Spinal cord (tissue), 10 donors: ENCODE measurements around the gene GART. TPM values are rescaled to one million over a fixed set of nuclear protein-coding genes. Genes with fewer than 3 reads are reported as not detected.

ENCODE experiments used
- DNase-seq, 6 donors: peaks; one replicate each; pipeline versions ENCODE4 v3.0.0 to v3.0.0-alpha.2; 2013 to 2015; ENCODE audit warnings: low spot score in 6 of 6, low read depth in 4 of 6
- H3K27ac ChIP-seq: one replicate; pipeline ENCODE4 v1.5.1; 2013; ENCODE audit warnings: low read depth, low read length, control low read depth
- H3K27me3 ChIP-seq: one replicate; pipeline ENCODE4 v1.6.1; 2013; ENCODE audit warnings: low read length; ENCODE audit not compliant: control insufficient read depth, insufficient read depth
- H3K36me3 ChIP-seq: one replicate; pipeline ENCODE4 v1.6.1; 2013; ENCODE audit warnings: low read length; ENCODE audit not compliant: control insufficient read depth, insufficient read depth
- H3K4me1 ChIP-seq: one replicate; pipeline ENCODE4 v1.6.1; 2013; ENCODE audit warnings: low read length; ENCODE audit not compliant: control insufficient read depth, insufficient read depth
- H3K4me3 ChIP-seq: one replicate; pipeline ENCODE4 v1.5.1; 2013; ENCODE audit warnings: low read depth, low read length, control low read depth
- H3K9me3 ChIP-seq: one replicate; pipeline ENCODE4 v1.6.1; 2013; ENCODE audit warnings: low read length; ENCODE audit not compliant: control insufficient read depth, insufficient read depth
- WGBS: methylation state at CpG from one replicate; pipeline ENCODE4 v1.1.5; 2013; ENCODE audit warnings: missing lambda C conversion rate; ENCODE audit not compliant: insufficient coverage; 5-methylcytosine and 5-hydroxymethylcytosine counted together
- polyA plus RNA-seq, 2 donors: library from polyadenylated mRNA; unstranded; fragments of 120-200 nt; gene quantifications; one replicate each; pipeline ENCODE4 v1.2.1, GENCODE V29; 2013; ENCODE audit not compliant: insufficient read length in 2 of 2
- total RNA-seq, 2 donors: library from RNA; depleted of rRNA in 1 of 2; stranded (reverse); fragments of 120-200 nt in 1 of 2; fragments of >200 nt in 1 of 2; gene quantifications; one replicate each; pipeline versions ENCODE4 v1.2.3 to v1.2.4, GENCODE V29; 2013 to 2014
- donor health status: healthy.

GART gene
- total and polyA plus RNA-seq, 4 donors = 54.3 to 80.7 (median 65.8) TPM

- WGBS = 60% methylated on average over 1 of the region's 3 CpGs
- peaks cover 30% of the 10 kb centered on the region for H3K36me3 ChIP-seq
- H3K9me3 ChIP-seq = no peaks in the 10 kb centered on the region
- H3K27ac ChIP-seq = no peak overlapping the region
- DNase-seq = no peak
- H3K4me1 ChIP-seq = peaks cover 5% of the 10 kb centered on the region
- H3K27me3 ChIP-seq = no peaks in the 10 kb centered on the region
- no peak overlapping the region for H3K4me3 ChIP-seq
Measured at GRCh38 chr21:33546086-33546485, 4.2 kb upstream of the GART start.

- no peak for DNase-seq
- H3K27ac ChIP-seq = no peak overlapping the region
- WGBS = no CpG with 5 or more reads among the region's 8 CpGs
- peaks cover 17% of the 10 kb centered on the region for H3K36me3 ChIP-seq
- H3K27me3 ChIP-seq = no peaks in the 10 kb centered on the region
- no peaks in the 10 kb centered on the region for H3K9me3 ChIP-seq
- peaks cover 7% of the 10 kb centered on the region for H3K4me1 ChIP-seq
- peak overlapping the region; percentile 98 for H3K4me3 ChIP-seq
Measured at GRCh38 chr21:33544451-33545195, 2.7 kb upstream of the GART start.

- peaks cover 11% of the 10 kb centered on the region for H3K36me3 ChIP-seq
- no peak for DNase-seq
- H3K4me3 ChIP-seq = peak overlapping the region; percentile 98
- H3K9me3 ChIP-seq = no peaks in the 10 kb centered on the region
- H3K27me3 ChIP-seq = no peaks in the 10 kb centered on the region
- peak overlapping the region; percentile 100 for H3K27ac ChIP-seq
- H3K4me1 ChIP-seq = peaks cover 7% of the 10 kb centered on the region
- 0% methylated on average over 10 of the region's 26 CpGs for WGBS
Measured at GRCh38 chr21:33543505-33544129, 1.7 kb upstream of the GART start.

- DNase-seq = peak; percentile 95 to 100 (median 98)
- H3K4me3 ChIP-seq = peak within 1 kb of the TSS; percentile 98
- peaks cover 15% of the 10 kb centered on the region for H3K36me3 ChIP-seq
- 0% methylated on average over 56 of the region's 57 CpGs for WGBS
- H3K9me3 ChIP-seq = no peaks in the 10 kb centered on the region
- H3K27ac ChIP-seq = peak within 1 kb of the TSS; percentile 100
- H3K4me1 ChIP-seq = peaks cover 7% of the 10 kb centered on the region
- H3K27me3 ChIP-seq = no peaks in the 10 kb centered on the region
Measured at GRCh38 chr21:33542640-33543504, 955 bp upstream of the GART start, which contains the start of gene SON. SON (plus strand) TSS chr21:33543038; CDS start chr21:33543093, 55 bp downstream.

- DNase-seq = peak in 1 of 6 donors; percentile 25
- Histone ChIP-seq H3K4me1 (peaks cover 7% of the 10 kb centered on the region), H3K27me3 (no peaks in the 10 kb centered on the region), H3K9me3 (no peaks in the 10 kb centered on the region), H3K27ac (peak overlapping the region; percentile 100), H3K36me3 (peaks cover 7% of the 10 kb centered on the region), H3K4me3 (peak overlapping the region; percentile 98)
- WGBS = 82% methylated on average over 14 of the region's 19 CpGs
Measured at GRCh38 chr21:33541105-33541711, 709 bp downstream of the GART start.

- Histone ChIP-seq H3K9me3 (no peaks in the 10 kb centered on the region), H3K27ac (no peak overlapping the region), H3K4me1 (peaks cover 7% of the 10 kb centered on the region), H3K4me3 (peak overlapping the region; percentile 98), H3K27me3 (no peaks in the 10 kb centered on the region), H3K36me3 (peaks cover 9% of the 10 kb centered on the region)
- no peak for DNase-seq
- WGBS = no CpG with 5 or more reads among the region's 3 CpGs
Measured at GRCh38 chr21:33540711-33541104, 1.2 kb downstream of the GART start.

- no peaks in the 10 kb centered on the region for H3K9me3 ChIP-seq
- H3K27me3 ChIP-seq = no peaks in the 10 kb centered on the region
- H3K4me1 ChIP-seq = peaks cover 7% of the 10 kb centered on the region
- DNase-seq = no peak
- no CpG with 5 or more reads among the region's 4 CpGs for WGBS
- peaks cover 14% of the 10 kb centered on the region for H3K36me3 ChIP-seq
- no peak overlapping the region for H3K27ac ChIP-seq
- no peak overlapping the region for H3K4me3 ChIP-seq
Measured at GRCh38 chr21:33539616-33540015, 2.3 kb downstream of the GART start.

- Histone ChIP-seq H3K4me1 (peaks cover 7% of the 10 kb centered on the region), H3K27me3 (no peaks in the 10 kb centered on the region), H3K9me3 (no peaks in the 10 kb centered on the region), H3K4me3 (no peak overlapping the region), H3K27ac (no peak overlapping the region), H3K36me3 (peaks cover 28% of the 10 kb centered on the region)
- DNase-seq = no peak
- no CpG with 5 or more reads among the region's 2 CpGs for WGBS
Measured at GRCh38 chr21:33537212-33537611, 4.7 kb downstream of the GART start.

GRCh38 chr21:33531007-33531406 is 10.9 kb downstream of the GART start:
- peaks cover 47% of the 10 kb centered on the region for H3K36me3 ChIP-seq
- no peaks in the 10 kb centered on the region for H3K27me3 ChIP-seq
- H3K27ac ChIP-seq = no peak overlapping the region
- H3K4me1 ChIP-seq = no peaks in the 10 kb centered on the region
- no peak for DNase-seq
- H3K4me3 ChIP-seq = no peak overlapping the region
- H3K9me3 ChIP-seq = no peaks in the 10 kb centered on the region
- no CpG with 5 or more reads among the region's 3 CpGs for WGBS
